ENCODE data around the gene MAGI1. TPM values are rescaled to one million over a fixed set of nuclear protein-coding genes. Genes with fewer than 3 reads are reported as not detected.

MAGI1 gene
- total RNA-seq, 1 donor from 2014 or later = 45.3 TPM

DNA sequence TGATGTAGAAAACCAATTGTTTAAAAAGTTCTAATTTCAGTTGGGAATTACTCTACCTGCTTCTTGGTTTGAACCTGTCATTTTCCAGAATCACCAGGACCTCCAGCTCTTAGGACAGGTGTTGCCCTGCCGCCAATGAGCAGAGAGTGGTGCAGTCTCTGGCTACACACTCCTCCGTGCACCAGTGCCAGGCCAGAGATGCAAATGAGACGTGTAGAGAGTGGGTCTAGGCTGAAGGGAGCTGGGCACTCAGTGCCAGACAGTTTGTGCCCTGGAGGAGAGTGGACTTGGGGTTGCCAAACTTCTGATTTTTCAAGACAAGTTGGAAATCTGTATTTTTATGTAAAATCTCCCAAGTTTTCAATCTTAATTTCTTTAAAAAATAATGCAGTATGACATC, 566.2 kb downstream of the MAGI1 start:
- DNase-seq = no peak

DNA sequence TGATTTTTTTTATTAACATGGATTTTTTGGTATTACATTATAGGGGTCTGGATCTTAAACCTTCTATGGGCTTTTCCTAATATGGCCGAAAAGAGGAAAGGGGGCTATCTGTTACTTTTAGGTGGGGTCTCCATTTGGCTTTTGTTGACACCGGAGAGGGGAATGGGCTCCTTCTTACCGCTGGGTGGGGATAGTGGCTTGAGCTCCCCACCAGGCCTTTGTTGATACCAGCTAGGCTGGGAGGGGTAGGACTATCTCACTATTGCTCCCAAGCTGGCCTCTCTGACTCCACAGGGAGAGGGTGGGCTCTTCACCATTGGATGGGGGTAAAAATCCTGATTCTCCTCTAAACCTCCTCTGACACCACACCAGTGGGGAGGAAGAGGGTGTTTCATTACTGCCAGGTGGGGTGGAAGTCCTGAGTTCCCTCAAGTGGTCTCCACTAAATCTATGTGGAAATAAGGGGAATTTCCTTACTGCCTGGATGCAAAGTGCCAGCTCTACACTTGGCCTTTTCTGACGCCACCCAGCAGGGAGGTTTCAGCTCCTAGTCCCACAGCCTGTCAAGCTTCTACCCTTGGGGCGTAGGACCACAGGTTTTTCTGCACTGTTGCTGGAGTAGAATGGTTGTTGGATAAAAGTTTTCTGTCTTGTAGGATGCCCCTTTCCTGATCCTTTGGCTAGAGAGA, 572.3 kb downstream of the MAGI1 start:
- DNase-seq = no peak

DNA sequence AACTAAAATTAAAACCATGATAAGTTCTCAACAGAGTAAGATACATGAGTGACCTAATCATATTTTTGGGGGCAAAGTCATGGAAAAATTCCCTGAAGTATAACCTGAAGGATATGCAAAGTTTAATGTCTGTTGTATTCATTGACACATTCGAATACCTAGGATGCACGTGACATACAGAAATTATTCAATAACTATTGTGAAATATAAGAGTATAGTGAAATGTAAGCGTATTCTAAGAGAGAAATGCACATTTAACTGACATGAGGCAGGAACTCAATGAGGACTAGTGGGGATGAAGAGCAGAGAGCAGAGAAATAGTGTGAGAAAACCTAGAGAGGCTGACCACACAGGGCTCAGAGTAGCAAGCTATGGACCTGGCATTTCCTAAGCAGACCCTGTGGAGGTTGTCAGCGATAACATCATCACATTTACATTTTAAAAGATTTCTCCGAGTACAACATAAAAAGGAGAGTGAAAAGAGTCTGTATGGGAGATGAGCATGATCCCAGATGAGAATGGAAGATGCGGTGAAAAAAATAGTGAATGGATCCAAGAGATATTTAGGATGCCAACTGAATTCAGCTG, 588.8 kb downstream of the MAGI1 start:
- DNase-seq = no peak

DNA sequence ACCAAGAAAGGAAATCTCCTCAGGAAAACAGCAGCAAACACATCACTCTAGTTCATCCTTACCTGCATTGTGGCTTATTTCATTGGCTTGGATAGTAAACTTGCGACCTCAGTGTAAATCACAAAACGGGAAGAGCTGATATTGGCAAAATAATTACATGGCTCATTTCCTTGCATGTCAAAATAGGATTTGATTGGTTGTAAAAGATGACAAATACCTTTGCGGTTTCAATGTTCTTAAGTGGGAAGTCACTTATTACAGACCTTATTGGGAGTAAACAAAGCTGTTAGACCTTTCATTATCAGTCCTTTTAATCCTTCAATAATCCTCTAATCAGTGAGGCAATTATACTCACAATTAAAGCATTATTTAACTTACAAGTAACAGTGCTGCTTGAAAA, 590.6 kb downstream of the MAGI1 start:
- DNase-seq = no peak

DNA sequence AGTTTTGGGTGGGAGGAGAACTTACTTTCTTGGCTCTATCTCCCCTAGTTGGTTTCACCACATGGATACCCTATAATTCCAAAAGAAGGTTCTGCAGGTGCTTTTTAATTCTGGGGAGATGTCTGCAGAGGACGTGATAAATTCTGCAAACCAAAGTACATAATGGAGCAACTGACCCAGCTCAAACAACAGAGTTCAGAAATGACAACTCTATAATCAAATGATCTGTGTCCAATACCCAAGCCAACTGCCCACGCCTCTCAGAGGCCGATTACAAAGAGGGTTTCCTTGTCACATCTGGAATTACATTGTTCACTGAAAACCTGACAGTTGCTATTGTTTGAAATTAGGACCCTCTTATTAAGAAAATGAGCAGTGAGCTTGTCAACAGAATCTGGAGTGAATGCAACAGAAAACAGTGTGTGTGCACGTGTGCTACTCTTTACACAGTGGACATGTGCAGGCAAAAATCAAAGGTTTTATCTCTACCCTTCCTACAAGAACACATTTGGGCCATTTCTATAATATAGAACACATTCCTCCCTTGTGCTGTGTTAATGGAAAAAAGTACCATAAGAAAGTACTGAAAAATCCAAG, 593.0 kb downstream of the MAGI1 start:
- DNase-seq = no peak

DNA sequence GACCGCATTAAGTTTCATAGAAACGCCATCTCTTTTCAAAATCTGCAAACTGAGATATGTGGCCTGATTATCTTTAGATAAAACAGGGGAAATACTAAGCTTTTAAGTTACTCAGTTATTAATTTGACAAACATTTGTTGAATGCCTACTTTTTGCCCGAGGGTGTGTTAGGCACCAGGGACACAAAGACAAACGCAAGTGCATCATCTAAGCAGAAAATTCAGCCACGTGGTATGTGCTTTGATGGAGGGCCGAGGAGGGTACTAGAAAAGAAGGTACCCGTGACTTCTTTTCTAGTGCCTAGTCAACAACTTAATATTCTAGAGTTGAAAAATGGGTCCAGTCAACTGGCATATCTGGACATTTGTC, 594.3 kb downstream of the MAGI1 start:
- no peak for DNase-seq

DNA sequence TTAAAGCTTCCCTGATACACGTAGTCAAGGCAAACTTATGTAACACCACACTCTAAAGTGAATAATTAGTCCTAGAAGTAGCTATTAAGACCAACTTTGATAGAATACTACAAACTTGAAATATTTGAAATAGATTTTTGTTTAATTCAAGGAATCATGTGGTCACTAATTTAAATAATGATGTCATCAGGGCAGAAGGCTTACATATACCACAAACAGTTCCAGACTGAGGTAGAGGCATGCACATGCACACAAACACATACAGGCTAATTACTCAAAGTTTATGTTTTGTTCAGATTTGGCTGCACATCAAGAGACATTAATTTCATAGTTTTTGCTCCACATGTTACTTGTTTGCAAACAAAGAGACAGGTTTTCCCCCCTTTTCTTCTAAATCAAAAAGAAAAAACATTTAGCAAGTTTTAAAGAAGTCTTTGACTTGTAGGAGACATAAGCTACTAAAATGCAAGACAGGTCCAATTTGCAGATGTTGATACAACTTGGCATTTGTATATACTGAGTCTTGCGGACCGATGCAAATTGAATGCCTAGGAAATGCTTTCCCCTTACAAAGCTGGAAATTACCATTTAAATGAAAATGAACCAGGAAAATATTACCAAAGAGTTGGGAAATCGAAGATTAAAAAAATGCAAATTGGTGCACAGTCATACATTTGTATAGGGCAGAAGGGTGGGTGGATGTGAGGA, 594.8 kb downstream of the MAGI1 start:
- no peak for DNase-seq

DNA sequence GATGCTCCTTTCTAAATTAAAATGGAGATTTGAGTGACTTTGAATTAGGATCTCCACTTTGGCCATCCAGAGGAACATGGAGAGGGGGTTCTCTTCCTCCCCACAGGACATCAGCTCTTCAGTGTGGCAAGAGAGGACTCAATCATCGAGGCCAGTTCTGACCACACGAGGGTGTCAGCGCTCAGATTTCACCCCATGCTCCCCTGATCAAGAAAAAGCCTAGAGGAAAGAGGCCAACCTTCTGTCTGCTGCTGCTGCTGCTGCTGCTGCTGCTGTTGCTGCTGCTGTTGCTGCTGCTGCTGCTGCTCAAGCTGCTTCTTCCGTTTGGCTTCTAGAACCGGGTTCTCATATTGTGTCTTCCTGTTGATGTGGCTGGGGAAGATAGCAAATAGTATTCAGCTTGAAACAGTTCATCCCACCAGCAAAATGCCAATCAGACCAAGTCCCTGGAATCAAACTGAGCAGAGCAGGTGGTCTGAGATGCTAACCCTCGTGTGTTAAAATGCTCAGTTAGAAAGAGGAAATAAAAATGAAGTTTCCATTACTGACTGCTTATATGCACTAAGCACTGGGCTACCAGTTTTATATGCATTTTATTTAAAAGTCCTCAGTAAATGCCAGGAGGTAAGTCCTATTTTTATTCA, 599.0 kb downstream of the MAGI1 start:
- peak; percentile 50 for DNase-seq

DNA sequence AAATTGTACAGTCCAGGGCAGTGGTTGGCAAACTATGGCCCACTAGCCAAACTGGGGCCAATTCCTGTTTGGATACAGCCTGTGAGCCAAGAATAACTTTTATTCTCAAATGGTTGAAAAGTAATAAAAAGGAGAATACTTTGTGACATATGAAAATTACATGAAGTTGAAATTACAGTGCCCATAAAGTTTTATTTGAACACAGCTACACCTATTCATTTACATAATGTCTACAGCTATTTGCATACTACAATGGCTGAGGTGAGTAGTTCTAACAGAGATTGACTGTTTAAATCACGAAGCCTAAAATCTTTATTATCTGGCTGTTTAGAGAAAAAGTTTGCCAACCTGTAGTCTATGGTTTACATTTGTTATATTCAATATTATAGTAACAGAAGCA, 600.1 kb downstream of the MAGI1 start:
- DNase-seq = no peak

DNA sequence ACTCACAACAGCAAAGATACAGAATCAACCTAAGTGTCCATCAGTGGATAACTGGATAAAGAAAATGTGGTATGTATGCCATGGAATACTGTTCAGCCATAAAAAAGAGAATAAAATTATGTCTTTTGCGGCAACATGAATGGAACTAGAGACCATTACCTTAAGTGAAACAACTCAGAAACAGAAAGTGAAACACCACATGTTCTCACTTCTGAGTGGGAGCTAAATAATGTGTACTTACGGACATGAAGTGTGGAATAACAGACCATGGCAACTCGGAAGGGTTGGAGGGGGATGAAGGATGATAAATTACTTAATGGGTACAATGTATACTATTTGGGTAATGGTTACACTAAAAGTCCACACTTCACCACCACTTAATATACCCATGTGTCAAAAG, 600.6 kb downstream of the MAGI1 start:
- DNase-seq = no peak

DNA sequence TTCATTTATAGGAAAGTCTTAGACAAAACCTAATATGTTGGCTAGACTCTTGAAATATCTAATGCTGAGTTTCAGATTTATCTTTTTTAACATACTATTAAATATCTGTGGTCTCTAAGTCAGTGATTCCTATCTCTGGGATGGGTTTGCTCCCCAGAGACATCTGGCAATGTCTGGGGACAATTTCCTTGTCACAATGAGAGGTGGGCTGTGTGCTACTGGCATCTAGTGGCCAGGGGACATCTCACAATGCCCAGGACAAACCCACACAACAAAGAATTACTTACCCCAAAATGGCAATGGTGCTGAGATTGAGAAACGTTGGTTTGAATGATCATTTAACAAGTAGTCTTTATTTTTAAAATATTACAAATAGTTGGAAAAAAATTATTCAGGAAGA, 602.1 kb downstream of the MAGI1 start:
- DNase-seq = no peak

DNA sequence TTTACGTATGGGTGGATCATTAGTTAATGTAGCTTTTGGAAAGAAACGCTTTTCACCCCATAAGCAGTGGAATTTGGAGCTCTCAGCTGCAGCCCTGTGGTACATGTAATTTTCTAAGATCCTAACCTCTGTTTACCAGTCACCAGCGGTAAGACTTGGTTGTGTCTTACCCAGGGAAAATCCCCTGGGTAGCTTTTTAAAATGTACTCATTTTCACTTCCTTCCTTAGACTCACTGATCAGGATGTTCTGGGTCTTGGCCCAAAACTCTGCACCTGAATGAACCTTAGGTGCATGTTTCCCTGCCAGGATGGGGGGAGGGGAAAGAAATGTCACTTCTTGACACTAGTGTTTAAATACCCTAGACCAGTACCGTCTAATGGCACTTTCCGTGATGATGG, 605.2 kb downstream of the MAGI1 start:
- no peak for DNase-seq

DNA sequence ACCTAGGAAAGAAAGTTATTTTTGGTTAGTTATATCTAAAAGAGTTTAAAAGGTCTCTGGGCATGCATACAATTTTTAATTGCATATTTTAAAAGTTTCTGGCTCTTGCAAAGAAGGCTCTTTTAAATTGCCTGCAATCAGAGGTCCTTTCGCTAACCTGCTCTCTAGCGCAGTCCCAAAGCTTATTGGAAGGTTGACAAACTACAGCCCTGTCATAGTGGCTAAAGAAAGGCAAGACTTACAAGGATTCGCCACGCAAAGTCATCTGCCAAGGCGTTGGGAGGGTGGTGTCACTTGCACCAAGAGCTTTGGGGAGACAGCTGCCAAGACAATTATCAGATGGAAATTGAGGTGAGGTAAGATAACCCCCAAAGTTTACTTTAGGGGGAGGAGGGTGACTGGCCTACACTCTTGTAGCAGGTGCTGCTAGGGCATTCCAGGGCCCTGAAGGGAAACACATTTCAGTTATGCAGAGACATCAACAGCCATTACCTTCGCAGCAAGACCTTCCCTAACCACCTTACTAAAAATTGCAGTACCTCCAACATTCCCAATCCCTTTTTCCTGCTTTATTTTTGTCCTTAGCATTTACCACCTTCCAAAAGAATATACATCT, 606.2 kb downstream of the MAGI1 start:
- no peak for DNase-seq

DNA sequence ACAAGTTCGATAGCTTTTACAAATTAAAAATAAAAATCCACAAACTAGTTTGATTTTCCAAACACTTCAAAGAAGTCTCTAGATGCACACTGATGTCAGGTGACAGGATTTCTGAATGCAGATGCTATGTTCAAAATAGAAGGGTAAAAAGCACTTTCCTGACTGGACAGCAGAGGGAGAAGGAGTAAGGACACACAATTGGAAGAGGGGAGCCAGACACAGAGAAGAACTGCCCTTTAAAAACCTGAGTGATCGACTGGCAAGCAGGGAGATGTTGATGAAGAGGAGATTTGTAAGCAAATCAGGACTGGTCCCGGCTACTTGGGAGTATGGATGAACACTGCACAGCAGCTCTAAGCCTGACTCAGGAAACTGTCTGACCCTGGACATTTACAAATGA, 612.8 kb downstream of the MAGI1 start:
- DNase-seq = no peak

DNA sequence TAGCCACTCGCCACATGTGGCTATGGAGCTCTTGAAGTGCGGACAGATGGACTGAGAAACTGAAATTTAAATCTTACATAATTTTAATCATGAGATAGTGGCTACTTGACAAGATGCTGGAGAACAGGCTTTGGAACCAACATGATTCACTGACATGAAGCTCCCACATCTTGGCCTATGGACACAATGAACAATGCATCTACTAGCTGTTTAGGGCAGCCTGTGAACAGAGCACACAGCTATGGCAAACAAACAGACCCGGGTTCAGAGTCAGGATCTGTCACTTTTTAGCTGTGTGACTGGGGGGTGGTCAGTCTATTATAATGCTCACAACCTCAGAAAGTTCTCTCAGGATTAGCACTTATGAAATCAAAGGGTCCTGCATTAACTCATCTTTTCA, 616.6 kb downstream of the MAGI1 start:
- no peak for DNase-seq

DNA sequence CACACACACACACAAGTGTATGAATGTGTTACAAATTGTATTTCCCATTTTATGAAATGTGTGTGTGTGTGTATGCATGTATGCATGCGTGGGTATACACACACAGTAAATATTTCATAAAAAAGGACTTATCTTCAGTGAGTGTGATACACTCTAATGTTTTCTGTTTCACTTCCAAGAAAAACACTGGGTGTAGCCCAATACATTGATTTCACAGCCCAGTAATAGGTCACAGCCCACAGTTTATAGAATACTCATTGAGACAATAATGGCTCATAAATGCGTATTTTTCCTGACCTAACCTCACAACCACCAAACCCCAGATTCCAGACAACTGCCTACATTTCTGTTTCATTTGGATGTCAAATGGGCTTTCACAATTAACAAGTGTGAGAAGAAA, 619.5 kb downstream of the MAGI1 start:
- no peak for DNase-seq

DNA sequence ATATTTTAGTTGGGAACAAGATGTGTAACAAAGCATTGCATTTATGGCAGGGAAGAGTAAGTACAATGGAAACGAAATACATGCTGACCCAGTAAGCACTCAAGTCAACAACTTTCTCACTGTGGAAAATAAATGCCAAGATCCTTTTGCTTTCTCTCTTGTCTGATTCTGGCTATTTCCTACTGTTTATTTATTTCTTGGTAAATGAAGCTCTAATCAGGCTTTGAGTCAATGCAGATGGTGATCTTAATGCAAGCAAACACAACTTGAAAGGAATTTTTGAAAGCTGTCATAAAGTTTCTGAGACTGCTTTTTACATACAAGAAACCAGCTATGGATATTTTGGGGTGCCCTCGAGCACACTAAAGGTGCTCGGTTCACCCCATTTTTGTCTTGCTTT, 624.8 kb downstream of the MAGI1 start:
- DNase-seq = no peak

DNA sequence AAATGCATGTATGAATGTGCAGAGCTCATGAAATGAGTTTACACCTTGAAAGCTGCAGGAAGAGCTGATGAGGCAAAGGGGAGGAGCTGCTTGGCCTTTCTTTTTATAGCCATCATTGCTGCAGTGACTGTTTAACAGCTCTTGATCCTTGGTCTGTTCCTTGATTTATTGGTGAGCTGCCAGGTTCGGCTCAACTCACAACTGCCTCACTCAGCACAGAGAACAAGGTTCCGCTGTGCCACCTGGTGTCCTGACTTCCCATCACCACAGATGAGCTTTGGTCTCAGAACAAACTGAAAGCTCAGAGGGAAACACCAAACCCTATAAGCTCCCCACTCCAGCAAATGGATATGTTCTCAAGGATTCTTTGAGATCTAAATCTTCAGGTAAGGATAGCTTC, 626.1 kb downstream of the MAGI1 start:
- no peak for DNase-seq

DNA sequence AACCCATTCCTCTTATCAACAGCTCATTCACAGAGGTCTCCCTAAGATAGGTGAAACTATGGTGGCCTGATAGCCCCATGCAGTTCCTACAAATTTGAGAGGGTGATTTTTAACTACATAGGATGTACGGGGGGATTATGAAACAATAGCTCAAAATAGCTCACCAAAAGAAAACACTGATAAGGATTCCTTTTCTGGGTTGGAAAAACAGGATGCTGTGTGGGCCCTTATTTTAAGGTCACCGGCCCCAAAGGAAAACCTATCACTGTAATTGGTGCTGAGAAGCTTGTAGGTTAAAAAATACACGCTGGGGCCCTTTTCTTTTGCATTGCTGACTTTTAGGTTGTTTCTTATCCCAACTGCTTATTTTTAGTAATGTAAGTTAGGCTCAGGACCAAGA, 627.4 kb downstream of the MAGI1 start:
- no peak for DNase-seq

DNA sequence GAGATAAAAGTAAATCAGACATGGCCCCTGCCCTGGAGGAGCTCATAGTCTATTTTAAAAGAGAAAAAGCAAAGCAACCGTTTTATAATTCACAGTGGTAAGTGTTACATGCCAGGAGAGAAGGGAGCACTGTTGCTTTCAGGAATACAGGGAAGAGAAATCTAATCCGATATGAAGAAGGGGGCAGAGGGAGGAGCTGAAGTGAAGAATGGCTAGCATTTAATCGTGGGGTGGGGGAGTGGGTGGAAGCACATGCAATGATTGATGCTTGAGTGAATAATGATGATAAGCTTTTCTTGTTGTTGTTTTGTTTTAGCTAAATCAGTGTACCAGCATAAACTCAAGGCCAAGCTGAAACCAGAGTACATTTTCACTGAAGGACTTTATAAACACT, 629.5 kb downstream of the MAGI1 start:
- DNase-seq = no peak

DNA sequence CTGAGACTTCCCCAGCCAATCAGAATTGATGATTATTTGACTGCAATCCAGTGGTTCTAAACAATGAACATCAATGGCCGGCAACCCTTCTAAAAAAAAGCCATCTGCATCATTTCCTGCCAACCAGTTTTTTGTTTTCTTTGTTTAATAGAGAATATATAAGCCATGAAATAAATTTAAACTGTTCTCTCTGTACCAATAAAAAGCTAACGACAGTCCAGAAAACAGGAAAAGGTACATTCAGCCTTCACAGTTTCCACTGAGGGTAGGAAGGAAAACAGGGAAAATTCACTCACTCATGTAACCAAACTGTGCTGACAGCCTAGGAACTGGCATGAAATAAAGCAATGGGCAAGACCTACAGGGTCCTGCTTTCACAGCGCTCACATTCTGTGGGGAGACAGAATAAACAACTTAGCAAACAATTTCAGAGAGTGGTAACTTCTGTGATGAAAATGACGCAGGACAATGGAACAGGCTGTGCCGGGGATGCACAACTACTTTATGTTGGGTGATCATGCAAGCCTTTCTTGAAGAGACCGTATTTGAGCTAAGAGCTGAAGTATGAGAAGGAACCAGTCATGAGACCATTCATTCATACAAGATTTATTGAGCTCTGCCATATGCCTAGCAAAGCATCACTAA, 630.1 kb downstream of the MAGI1 start:
- no peak for DNase-seq

DNA sequence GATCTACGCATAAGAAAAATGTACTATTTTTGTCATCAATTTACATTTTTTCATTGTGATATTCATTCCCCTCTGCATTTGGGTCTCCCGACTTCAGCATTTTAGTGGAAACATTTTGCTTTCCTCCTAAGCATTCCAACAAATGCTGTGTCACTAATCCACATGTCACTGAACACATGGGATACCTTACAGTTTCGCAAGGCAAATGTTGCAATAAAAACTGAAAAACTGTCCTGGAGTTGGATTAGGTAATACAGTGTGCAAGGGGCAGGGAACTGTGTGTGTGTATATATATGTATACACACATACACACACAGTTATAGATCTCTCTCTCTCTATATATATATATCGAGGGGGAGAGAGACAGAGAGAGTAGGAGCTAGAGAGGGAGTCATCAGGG, 632.2 kb downstream of the MAGI1 start:
- no peak for DNase-seq

Measured in skin of body (tissue), 2 donors.